Activated CD8-positive, alpha-beta memory T cell treated with anti-CD3 and anti-CD28 coated beads, Interleukin-2, amount 50 U/mL, for 1 hour (primary cell): ENCODE data around the gene PDCD4.

Experiments used
- DNase-seq: peaks from one replicate; pipeline ENCODE4 v3.0.0-alpha.2; 2020; ENCODE audit errors: extremely low read depth

The PDCD4 gene

DNA sequence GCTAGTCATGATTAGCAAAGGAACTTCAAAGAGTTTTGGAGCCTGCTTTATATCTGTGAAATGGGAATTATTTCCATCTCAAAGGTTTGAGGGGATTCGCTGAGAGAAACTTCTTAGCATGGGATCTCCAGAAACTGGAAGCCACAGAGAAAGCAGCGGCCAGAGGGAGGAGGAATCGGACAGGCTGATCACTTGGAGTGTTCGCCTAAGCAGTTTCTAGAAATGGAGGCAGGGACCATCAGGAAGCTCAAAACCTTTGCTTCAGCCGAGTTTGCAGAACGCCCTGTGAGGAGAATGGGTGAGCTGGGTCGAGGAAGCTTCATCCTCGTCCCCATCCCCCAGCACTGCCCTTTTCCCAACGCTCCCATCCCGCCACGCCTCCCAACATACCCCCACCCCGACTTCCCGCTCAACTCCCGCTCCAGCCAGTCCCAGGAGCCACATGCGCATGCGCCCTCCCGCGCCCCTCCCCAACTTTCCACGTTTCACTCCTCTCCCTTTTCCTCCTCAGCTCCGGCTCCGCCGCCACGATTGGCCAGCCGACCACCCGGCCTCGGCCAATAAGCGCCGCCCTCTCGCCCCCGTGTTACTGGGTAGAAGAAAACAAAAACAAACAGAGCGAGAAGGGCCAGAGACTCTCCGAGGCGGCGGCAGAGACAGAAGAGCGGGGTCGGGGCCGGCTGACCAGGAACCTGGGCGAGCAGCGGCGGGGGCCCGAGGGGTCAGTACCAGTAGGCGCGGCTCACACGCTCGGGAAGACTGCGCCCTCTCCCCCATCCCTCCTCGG lies at the start of gene PDCD4:
PDCD4 (plus strand) TSS at position 631 of the 787 bp plus-strand sequence. CDS start 4,100 bp downstream, outside the sequence.
- DNase-seq: peak; percentile 89

DNA sequence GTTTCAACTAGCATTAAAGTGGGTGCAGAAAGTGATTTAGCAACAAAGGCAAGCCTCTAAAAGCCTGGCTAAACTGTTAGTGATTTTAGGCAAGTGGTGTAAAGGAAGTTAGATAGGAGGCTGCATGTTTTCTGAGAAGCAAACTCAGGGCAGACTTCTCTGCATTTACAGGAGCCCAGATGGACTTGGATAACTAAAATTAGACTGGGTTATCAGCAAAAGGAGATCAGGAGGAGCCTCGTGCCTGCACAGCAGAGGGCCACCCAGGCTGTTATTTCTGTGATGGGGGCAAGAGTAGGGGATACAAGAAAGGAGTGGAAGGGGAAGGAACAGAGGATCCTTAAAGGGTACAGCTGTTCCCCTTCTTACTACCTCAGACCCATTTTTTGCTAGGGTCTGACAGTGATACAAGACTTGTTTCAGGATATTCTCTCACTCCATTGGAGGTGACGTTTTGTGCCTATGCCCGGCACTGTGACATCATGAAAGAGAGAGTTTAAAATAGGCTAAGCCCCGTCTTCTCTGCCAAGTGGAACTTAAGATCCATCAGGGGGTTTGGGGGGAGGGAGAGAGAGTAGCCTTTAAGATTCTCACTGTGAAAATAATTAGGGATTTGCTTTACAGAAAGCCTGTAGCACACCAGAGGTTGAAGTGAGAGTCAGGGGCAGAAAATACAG lies 49.6 kb upstream of the PDCD4 start:
- DNase-seq: no peak

DNA sequence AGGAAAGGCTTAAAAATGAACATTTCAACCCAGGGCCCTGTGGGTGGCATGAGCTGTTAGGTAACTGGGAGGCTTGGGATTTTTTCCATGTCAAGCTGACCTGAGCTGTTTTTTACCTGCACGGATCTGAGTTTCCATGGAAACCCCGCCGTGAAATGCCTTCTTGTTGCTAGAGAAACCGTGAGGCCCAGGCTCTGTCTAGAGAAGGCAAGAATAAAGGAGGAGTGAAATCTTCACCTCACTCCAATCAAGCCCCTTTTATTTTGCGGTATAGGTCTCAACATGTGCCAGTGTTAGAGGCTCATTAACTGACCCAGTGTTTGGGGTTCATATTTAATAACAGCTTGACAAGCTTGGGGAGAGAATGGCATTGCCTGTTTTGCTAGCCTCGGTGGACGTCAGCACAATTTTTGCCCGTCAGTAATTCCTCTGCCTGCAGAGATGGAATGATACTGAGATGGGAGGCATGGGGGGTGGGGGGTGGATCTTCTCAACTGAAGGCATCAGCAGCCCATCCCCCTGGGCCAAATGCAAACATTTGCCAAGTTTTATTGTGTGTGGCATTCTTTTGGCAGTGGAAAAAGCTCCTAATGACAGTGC lies 48.9 kb upstream of the PDCD4 start:
- DNase-seq: no peak

DNA sequence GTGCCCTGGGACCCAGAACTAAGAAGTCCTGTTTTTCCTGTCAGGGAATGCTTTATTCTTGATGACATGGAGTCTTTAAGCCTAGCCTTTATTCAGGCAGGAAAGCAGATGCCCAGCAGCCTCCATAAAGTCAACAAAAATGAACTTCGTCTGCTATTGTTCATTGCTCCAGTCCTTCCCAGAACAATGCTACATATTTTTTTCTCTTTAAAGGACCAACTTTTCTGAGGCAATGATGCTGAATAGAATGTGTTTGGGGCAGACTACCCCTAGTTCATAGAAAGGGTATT lies 47.6 kb upstream of the PDCD4 start:
- DNase-seq: no peak

DNA sequence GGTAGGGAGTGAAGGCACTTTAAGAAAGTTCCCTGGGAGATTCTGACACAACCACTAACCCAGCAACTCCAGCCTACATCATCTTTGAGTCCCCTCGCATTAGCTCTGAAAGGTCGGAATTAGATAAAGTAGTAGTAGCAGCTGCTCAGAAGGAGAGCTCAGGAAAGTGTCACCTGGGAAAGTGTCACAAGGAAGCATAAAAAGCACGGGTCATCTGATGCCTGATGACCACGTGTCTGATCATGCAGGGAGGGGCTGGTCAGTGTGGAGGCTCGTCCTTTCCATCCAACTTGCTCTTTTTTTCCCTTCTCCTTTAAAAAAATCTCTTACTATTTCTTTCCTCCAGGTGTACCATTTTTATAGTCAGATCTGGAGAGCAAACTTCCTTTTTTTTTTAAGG lies 47.1 kb upstream of the PDCD4 start:
- DNase-seq: no peak

DNA sequence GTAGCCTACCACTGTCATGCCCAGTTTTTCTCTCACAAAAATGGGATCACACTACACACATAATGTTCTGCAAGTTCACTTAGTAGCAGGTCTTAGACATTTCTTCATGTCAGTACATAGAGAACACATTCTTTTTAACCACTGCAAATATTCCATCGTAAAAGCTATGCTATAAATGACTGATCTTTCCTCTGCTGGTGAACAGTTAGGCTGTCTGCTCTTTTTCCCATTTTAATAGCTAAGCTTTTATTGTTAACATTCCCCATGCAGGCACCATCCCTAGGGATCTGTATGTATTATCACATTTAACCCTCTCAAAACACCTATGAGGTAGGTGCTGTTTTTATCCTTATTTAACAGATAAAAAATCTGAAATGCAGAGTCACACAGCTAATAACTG lies 46.2 kb upstream of the PDCD4 start:
- DNase-seq: no peak

DNA sequence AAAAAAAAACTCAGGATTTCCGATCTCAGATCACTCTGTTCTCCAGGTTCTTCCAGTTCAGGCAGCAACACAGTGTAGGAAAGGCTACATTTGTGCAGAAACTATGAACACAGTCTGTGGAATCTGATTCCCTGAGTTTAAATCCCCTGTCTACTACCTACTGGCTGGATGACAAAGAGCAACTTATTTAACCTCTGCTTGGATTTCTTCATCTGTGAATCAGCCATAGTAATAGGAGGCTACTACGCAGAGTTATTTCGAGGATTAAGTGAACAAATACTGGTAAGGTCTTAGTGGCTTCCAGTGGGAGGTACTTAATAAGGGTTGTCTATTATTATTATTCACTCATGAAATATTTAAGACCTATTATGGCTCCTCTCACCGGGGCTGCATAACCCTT lies 44.3 kb upstream of the PDCD4 start:
- no peak for DNase-seq

DNA sequence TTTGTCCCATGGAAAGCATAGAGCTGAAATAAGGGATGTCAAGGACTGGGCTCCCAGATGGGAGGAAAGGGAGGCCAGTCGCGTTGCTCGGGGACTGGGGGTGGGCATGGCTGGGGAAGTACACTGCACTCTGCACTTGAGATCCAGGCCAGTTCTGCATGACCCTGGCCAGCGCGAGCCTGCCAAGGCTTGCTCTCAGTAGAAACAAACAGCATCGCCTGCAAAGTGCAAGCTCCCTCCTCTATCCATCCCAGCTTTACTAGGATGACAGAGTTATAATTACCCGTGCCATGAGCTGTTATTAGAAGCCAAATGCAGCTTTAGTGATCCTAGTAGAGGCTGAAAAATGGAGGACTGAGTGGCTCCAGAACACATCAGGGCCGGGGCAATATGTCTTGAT lies 43.9 kb upstream of the PDCD4 start:
- DNase-seq: no peak

DNA sequence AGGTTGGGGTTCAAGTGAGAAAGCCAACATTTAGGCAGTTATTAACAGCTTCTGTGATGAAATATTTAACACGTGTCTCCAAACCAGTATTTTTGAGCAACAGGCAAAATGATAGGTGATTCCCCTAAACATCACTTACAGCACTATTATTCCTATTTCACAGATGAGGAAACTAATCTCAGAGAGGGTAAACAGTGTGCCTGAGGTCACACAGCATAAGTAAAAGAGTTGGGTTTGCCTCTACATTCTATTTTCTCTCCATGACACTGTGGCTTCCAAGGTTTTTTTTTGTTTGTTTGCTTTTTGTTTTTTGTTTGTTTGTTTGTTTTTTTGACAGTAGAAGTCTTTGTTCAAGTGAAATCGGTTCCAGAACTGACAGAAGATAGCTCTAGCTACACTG lies 43.2 kb upstream of the PDCD4 start:
- no peak for DNase-seq

DNA sequence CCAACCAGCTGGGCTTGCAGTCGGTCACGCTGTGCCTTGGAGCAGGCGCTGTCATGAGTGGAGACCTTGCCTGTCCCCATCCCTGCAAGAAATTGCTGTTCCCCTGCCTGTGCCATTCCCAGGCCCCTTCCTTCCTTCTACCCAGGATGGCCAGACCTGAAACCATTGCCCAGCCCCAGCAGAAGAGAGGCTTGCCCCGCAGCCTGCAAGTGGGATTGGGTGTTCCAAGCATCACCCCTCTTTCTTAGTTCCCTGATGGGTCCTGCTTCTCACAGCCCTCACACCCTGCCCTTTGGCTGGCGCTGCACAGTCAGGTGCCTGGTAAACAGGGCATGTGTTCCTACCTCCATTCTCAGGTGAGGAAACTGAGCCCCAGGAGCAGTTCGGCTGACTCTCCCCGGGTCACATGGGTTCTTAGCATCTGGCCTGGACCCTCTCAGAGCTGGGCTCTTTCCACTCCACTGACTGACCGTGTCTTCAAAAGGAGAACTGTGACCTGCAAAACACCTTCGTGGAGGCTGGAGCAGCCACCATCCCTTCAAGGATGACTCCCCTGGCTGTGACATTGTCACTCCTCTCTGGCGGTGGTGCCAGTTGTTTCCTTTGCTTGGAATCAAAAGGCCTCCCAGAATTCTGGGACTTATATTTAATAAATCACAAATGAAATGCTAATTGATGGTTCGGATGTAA lies 41.9 kb upstream of the PDCD4 start:
- no peak for DNase-seq

DNA sequence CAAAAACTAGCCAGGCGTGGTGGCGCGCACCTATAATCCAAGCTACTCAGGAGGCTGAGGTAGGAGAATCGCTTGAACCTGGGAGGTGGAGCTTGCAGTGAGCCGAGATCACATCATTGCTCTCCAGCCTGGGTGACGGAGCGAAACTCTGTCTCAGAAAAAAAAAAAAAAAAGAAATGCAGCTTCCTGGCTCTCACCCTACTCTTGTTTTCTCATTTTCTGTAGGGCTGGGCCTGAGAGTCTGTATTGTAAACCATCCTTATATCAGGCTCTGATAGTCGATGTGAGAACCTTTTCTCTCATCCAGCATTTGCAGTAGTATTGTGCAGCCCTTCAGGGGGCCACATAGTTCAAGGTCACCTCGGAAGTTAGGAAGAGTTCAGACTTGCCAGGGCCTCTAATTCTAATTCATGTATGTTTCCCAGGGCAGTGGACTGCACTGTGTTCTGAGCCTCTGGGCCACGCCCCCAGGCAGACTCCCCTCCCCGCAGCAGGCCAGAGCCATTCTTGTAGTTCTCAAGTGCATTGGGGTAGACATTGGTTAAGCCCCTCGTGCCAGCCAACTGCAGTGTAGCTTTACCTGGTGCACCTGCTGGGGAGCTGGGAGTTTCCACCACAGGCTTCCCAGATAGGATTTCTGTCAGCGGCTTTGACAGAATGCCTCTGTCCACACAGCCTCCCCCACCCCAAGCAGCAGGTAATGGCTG lies 38.3 kb upstream of the PDCD4 start:
- DNase-seq: no peak

DNA sequence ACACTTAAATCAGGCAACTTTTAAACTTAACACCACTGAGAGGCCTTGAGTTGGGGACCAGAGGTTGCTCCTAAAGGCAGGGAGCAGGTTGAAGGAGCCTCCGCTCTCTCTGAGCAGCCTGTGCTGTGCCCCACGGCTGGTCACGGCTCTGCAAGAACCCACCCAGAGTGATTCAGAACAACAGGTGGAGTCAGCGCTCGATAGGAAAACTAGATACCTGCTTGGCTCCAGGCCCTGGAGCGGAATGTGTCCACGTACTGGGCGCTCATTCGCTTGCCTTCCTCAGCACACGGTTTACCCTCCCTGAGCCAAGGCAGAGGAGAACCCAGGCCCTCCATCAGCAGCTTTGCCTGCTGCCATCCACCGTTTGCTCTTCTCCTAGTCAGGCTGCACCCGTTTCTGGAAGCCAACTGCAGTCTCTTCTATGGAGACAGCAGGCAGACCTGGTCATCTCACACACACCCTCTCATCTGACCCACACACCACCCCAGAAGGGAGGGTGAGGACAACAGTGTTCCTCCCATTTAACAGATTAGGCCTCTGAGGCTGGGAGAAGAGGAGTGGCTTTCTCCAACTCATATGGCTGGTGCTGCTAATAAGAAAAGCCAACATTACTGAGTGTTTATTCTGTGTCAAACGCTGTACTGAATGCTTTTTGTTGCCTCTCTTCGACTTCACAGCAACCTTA lies 37.6 kb upstream of the PDCD4 start:
- no peak for DNase-seq

DNA sequence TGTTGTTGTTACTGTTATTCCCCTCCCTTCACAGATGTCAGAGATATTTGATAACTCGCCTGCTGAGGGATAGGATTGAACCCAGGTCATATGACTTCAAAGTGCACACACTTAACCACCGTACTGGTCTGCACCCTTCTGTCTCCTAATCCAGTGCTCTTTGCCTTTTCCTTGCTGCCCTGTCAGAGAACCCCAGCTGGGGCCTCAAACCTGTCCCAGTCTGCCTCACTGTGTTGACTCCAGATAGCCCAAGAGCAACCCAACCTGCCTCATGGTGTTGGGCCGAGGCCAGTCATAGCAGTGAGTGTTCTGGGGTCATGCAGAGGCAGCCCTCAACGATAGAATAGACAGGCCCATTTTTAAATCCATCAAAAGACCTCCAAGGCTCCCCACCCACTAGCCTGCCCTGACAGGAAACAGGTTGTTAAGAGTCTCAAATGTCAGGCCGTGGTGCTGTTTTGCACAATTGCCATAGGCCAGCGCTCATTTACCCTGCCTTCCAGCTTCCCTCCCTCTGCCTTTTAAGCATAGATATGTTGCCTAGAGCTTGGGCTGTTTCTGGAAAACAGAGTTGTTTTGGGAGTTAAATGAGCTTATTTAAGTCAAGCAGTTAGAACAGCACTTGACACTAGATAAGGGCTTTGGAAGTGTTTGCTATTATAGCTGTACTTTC lies 37.0 kb upstream of the PDCD4 start:
- no peak for DNase-seq

DNA sequence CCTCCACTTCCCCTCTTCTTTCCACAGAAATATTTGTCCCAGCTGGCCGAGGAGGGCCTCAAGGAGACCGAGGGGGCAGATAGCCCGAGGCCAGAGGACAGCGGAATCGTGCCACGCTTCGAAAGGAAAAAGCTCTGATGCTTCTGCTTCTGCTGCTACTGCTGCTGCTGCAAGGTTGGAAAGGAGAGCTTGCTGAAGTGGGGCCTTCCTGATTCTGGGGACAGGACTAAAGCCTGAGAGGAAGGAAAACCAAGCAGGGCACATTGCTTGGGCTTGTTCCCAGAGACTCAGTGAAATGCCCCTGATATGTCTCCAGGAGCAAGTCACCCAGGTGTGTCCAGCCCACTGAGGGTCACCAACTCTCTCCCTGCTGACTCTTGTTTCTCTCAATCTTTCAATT lies 35.9 kb upstream of the PDCD4 start:
- DNase-seq: no peak

DNA sequence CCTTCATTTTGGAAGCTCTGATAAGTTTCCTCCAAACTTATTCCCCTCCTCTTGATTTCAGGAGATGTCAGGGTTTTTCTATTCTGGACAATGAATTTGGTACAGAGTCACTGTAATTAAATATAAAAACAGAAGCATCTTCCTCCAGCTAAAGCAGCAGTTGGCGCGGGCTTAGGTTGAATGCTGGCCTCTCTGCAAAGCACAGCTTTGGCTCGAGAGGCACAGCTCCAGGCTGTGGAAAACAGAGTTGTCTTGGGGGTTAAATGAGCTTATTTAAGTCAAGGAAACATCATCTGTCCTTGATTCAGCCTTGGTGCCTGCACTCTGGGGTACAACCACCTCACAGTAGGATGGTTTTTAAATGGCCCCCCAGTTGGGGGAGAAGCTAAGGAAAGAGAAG lies 35.0 kb upstream of the PDCD4 start:
- DNase-seq: no peak

DNA sequence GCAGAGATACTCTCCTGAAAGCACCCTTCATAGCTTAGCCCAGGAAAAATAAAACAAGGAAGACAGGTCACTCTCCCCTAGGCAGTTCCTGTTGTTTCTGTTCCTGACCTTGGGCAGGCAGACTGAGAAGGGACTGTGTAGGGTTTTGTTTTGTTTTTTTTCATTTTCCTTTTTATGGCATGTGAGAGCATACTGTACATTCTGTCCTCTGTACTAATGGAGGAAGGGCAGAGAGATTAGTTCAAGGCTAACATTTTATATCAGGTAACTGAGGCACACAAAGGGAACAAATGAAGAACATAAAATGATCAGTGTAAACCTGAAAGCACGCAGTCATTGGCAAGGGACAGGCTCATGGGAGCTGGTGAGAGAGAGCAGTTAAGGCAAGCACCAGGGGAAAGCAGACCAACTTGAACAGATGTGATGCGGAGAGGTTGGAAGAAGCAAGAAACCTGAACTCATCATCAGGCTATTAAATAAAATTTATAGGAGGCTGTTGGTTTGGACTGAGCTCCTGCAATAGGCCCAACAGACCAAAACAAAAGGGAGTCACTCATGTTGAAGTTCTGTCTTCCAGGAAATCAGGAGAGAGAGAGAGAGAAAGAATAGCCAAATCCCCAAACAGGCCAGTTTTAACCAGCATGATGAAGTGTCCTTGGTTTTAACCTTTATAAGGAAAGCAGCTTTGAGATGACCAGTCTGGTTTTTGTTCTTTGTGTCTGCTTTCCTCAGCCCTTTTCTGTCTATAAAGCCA lies 34.1 kb upstream of the PDCD4 start:
- no peak for DNase-seq

DNA sequence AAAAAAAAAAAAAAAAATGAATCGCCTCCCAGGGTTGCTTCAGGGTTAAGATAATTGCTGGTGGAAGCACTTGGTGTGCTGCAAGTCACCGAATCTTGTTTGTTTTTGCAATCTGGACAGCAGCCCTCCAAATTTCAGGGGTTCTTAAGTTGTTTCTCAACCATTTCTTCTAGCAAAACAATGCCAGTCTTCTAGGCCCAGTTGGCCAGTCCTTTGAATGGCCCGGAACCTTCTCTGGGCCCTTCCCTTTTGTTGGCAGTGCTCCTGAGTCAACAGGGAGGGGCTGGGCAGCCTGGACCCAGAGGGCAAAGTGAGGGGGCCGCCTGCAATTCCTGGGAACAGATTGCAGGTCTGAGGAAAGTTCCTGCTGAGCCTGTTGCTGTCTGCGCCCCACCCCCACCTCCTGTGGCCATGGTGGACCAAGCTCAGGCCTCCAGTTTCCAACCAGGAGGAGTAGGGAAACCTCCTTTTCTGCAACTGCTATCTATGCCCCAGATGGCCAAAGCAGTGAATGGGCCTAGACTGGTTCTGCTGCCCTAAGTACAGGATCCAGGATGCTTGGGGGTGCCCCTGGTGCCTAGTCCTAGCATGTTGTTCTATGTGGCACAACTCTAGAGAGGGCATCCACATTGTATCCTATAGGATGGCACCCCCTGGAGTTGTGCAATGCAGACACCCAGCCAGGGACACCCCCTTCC lies 31.4 kb upstream of the PDCD4 start:
- no peak for DNase-seq

DNA sequence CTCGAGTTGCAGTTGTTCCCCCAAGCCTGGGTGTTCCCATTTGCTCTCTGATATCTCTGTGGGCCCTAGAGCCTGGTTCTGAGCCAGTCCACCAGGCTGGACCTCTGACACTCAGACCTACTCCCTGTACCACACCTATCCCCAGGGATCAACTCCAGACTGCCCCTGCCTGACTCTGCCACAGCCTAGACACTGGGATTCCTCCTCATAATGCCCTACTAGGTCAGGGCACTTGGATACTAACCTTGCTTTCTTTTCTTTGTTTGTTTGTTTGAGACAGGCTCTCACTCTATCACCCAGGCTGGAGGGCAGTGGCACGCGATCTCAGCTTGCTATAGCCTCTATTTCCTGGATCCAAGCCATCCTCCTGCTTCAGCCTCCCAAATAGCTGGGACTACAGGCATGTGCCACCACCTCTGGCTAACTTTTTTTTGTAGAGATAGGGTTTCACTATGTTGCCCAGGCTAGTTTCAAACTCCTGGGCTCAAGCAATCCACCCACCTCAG lies 30.8 kb upstream of the PDCD4 start:
- DNase-seq: no peak

DNA sequence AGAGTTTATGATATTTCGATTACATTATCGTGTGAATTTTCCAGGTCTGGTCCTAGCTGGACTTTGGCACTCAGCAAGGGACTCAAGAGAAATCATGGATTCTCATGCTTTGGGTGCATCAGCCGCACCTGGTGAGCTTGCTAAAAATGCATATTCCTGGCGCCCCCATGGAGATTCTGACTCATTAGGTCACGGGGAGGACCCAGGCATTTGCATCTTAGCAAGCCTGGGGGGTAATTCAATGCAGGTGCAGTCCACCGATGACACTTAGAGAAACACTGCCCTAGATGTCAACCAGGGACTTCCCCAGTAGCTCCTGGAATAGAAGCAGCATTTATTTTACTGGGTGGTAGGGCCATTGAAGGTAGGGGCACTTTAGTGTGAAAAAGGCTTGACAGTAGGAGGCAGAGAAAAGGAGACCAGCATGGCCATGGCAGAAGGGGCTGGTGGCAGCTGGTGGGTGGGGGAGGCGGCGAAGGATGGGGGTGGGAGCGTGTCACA lies 29.9 kb upstream of the PDCD4 start:
- DNase-seq: no peak
